Activated T-cell treated with anti-CD3 and anti-CD28 coated beads for 24 hours (primary cell): Measurements from ENCODE around the gene SFXN5.

Experiments
- DNase-seq: peaks from one replicate; pipeline ENCODE4 v3.0.0-alpha.2; 2020; ENCODE audit warnings: low read depth

SFXN5 gene

GRCh38 chr2:73043929-73044832 lies 27.3 kb downstream of the SFXN5 start:
- DNase-seq: no peak

- DNase-seq: no peak
These were observed 28.2 kb downstream of the SFXN5 start for GRCh38 chr2:73043276-73043675.

DNA sequence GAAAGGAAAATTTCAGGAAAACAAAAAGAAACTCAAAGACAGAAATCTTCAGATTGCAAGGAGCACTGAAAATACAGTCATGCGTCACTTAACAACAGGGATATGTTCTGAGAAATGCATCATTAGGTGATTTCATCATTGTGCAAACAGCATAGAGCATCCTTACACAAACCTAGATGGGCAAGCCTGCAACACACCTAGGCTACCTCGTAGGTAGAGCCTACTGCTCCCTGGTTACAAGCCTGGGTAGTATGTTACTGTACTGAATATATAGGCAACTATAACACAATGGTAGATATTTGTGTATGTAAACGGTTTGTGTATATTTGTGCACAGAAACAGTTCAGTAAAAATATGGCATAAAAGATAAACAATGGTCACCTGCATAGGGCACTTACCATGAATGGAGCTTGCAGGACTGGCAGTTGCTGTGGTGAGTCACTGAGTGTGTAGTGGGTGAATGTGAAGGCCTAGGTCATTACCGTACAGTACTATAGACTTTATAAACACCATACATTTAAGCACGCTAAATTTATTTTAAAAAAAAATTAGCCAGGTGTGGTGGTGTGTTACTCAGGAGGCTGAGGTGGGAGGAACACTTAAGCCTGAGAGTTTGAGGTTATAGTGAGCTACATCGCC lies 33.4 kb downstream of the SFXN5 start:
- DNase-seq: no peak

DNA sequence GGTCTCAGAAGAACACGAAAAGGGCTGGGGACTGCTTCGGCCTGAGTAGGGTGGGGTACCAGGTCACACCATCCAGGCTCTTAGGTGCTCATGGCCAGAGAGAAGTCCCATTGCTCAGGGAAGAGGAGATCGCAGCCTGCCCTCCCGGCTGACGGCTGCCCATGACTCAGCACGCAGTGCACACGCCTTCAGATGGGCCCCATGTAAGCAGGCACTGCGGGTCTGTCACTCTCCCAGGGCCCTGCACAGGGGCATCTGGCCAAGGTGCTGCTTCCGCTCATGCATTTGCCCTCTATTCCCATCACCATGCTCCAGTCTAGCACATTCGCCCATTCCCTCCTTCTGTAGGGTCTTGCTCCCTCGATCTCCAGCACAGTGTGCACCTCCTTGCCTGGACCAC lies 34.7 kb downstream of the SFXN5 start:
- DNase-seq: no peak

- no peak for DNase-seq
These were observed 35.4 kb downstream of the SFXN5 start for GRCh38 chr2:73035899-73036711.

DNA sequence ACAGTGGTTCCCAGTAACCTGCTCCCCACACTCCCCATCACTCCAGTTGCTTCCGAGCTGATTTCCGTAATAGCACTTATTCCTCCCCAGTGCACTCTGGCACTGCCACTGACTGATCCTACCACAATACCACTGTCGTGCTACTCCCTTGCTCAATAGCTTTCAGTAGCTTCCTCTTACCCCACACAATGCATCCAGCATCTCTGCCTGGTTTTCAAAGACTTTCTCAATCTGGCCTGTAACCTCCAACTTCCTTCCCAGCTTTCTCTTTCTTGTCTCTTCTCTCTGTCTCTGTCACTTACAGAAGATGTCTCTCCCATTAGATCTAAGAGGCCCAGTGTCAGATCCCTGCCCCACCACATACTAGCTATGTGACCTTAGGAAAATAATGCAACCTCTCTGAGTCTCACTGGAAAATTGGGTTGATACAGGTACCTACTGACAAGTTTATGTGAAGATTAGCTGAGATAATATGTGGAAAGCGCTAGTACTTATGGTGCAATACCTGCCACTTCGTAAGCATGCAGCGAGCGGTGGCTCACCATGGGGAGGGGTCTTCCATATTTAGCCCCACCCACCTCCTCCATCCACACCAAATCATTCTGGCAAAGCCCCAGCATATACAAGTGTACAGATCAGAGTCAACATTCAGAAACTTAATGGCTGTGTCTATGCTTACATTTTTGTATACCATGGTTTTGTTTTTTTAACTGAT lies 36.7 kb downstream of the SFXN5 start:
- DNase-seq: no peak

DNA sequence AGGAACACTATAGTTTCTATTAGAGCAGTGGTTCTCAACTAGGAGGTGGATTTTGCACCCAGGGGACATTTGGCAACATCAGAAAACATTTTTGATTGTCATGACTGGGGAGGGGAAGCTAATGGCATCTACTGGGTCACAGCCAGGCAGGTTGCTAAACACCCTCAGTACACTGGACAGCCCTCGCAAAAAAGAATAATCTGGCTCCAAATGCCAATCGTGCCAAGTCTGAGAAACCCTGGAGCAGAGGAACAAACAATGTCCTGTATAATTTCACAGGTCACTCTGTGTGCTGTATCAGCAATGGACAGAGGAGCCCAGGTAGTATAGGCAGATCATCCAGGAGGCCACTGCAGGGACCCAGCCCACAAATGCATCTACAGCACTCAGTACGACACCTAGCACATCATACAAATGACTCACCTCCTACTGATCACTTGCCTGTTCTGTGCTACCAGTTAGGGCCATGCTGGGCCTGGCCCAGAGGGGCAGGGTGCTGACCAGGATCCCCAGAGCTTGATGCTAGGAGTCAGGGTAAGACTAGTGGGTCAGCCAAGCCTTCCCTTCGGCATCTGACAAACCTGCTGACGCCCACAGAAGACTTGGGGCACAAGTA lies 37.6 kb downstream of the SFXN5 start:
- DNase-seq: no peak

- no peak for DNase-seq
These were observed 38.3 kb downstream of the SFXN5 start for GRCh38 chr2:73033142-73033765.

DNA sequence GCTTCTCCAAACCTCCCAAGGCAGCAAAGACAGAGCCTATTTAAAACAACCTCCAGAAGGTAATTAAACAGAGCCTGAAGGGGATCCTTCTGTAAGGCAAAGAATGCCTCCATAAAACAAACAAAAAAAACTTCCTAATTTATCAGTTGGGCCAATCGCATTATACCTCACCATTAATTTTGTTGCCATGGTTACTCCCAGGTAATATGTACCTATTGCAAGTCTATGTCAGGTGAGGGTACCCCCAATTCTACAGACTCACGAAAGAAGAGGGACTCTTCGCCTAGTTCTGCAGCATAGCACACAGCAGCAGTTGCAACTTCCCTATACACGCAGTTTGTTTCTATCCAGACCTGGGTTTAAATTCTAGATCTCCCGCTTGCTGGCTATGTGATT lies 38.8 kb downstream of the SFXN5 start:
- no peak for DNase-seq

DNA sequence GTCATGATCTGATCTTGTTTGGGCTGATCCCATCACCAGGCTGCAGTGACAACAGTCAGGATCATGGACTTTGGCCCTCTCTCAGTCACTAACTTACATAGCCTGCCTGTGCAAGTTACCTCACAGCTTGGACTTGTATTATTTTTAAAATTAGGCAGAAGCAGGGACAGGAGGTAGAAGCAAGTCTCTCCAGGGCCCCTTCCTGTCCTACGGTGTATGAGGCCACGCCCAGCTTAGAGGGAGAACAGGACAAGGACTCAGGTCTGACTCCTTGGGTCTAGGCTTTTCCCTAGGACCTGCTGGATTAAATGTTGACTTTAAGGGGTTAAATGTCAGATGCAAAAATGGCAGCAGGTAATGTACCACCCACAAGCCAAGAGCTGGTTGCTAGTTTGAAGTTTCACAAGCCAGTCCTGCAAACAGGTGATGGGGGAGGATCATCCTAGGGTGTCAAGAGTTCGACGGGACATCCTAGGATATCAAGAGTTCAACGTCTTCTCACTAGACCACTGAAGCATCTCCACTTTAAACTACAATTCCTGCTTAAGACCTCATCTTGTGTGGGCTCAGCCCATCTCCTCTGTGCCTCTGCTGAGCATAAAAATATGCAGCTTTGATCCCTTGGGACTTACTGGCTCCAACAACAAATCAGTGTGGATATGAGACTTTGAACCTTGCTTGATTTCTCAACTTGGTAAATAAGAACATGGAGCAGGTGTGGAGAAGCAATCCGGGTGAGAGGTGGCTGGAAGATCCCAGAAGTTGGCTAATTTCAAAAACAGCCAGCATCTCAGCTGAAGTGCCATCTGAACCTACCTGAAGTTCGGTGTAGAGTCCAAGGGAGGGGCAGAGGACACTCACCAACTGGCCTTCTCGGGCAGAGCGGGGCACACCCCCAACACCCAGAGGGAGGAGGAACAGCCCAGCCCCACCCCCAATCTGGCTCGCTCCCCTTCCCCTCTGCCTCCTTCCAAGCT lies 39.5 kb downstream of the SFXN5 start:
- DNase-seq: no peak

- DNase-seq: no peak
These were observed 40.3 kb downstream of the SFXN5 start for GRCh38 chr2:73031095-73031678.

GRCh38 chr2:73028841-73029240 lies 42.7 kb downstream of the SFXN5 start:
- no peak for DNase-seq

GRCh38 chr2:73027340-73027739 lies 44.2 kb downstream of the SFXN5 start:
- no peak for DNase-seq

DNA sequence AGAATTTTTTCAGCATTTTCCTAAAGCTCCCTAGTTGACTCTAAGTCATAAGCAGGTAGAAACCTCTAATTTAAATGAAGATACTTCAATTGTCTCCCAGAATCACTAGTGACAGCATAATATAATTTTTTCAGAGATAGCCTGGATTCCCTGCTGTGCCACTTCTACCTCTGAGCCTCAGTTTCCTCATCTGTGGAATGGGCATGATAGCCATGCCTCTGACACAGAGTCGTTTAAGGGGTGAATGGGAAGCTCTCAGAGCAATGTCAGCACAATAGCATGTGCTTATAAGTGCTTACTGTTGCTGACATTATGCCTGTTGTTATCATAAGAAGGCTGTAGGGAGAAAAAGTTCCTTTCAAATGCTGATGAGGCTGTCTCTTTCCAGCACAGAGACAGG lies 48.0 kb downstream of the SFXN5 start:
- DNase-seq: no peak

DNA sequence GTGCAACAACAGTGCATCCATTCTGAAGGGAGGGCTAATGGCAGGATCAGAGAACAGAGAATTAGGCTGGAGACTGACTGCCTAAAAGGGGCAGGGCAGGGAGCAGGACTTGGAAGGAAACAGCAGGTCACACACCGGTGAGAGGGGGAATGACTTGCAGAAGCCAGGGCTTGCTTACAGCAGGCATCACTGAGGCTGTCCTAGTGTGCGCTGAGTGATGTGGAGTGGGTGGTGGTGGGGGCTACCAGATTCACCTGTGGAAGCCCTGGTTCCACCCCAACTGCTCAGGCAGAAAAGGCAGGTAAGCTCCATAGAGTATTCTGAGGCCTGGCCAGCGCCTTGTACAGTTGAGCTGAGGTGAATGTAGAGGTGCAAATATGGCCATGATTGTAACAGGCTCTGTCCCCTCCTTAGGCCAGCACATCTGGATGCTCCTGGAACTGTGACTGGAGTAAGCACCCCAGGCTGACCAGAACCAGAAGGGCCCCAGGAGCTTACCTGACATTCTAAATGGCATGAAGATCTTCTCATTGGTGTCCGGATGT lies 49.4 kb downstream of the SFXN5 start:
- DNase-seq: no peak

GRCh38 chr2:73021371-73022010 lies 50.0 kb downstream of the SFXN5 start:
- no peak for DNase-seq

GRCh38 chr2:73020657-73021370 lies 50.7 kb downstream of the SFXN5 start:
- no peak for DNase-seq

DNA sequence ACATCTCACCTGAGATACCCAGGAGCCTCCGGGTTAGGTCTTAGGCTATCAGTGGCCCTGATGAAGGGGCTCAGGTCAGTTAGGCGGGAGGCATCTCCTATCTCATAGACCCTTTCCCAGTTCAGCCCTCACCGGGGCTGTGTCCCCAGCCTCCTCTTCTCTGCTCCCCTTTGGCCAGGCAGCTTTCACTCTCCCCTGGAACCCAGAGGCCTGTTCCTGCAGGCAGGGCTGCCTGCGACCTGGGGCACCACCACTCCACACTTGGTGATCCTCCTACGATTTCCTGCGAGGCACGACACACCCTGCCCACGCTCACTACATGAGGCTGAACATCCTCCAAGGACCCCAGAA lies 51.2 kb downstream of the SFXN5 start:
- DNase-seq: no peak
